Measurements from ENCODE around the gene TFF3. TPM values are rescaled to one million over a fixed set of nuclear protein-coding genes. Genes with fewer than 3 reads are reported as not detected.

TFF3 gene
- total RNA-seq, 1 experiment from 2014 or later = not detected

DNA sequence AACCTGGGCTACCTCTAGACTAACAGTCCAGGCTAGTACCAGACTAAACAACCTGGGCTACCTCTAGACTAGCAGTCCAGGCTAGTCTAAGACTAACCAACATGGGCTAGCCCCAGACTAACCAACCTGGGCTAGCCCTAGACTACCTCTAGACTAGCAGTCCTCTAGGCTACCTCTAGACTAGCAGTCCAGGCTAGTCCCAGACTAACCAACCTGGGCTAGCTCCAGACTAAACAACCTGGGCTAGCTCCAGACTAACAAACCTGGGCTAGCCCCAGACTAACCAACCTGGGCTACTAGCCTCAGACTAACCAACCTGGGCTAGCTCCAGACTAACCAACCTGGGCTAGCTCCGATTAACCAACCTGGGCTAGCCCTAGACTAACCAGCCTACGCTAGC, 33.6 kb upstream of the TFF3 start:
- no TSS peak for BruUV-seq (replicated peaks)
- Histone ChIP-seq H3K36me3 (ENCODE audit: insufficient read depth, low read length, poor library complexity, severe bottlenecking) (no peaks in the 10 kb centered on the region), H3K27ac (ENCODE audit: low read depth, low read length, poor library complexity, severe bottlenecking) (no peak overlapping the region), H3K9me3 (ENCODE audit: low read depth, low read length, poor library complexity, severe bottlenecking) (no peaks in the 10 kb centered on the region), H3K4me3 (ENCODE audit: low read depth, low read length, poor library complexity, severe bottlenecking) (no peak overlapping the region), H3K4me1 (ENCODE audit: insufficient read depth, low read length, poor library complexity, severe bottlenecking) (no peaks in the 10 kb centered on the region), H3K27me3 (replicated peaks; ENCODE audit: insufficient read depth, low read depth, low read length, poor library complexity) (no peaks in the 10 kb centered on the region)
- no peak for DNase-seq (ENCODE audit: low spot score)
- POLR2A ChIA-PET (ENCODE audit: low non-redundant PET) = no interaction called here
- intact Hi-C loops (cut with micrococcal nuclease; ENCODE audit: unreplicated experiment) = no loop called here
- CTCF ChIA-PET = no interaction called here
- TF ChIP-seq, protein P1, sequence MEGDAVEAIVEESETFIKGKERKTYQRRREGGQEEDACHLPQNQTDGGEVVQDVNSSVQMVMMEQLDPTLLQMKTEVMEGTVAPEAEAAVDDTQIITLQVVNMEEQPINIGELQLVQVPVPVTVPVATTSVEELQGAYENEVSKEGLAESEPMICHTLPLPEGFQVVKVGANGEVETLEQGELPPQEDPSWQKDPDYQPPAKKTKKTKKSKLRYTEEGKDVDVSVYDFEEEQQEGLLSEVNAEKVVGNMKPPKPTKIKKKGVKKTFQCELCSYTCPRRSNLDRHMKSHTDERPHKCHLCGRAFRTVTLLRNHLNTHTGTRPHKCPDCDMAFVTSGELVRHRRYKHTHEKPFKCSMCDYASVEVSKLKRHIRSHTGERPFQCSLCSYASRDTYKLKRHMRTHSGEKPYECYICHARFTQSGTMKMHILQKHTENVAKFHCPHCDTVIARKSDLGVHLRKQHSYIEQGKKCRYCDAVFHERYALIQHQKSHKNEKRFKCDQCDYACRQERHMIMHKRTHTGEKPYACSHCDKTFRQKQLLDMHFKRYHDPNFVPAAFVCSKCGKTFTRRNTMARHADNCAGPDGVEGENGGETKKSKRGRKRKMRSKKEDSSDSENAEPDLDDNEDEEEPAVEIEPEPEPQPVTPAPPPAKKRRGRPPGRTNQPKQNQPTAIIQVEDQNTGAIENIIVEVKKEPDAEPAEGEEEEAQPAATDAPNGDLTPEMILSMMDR (conservative IDR thresholded peaks at IDR 0.05; ENCODE audit: low read depth, low read length) = no peak
- no peak for TF ChIP-seq EZH2 (IDR thresholded peaks at IDR 0.05; ENCODE audit: borderline replicate concordance, low read depth, low read length, poor library complexity, severe bottlenecking)

DNA sequence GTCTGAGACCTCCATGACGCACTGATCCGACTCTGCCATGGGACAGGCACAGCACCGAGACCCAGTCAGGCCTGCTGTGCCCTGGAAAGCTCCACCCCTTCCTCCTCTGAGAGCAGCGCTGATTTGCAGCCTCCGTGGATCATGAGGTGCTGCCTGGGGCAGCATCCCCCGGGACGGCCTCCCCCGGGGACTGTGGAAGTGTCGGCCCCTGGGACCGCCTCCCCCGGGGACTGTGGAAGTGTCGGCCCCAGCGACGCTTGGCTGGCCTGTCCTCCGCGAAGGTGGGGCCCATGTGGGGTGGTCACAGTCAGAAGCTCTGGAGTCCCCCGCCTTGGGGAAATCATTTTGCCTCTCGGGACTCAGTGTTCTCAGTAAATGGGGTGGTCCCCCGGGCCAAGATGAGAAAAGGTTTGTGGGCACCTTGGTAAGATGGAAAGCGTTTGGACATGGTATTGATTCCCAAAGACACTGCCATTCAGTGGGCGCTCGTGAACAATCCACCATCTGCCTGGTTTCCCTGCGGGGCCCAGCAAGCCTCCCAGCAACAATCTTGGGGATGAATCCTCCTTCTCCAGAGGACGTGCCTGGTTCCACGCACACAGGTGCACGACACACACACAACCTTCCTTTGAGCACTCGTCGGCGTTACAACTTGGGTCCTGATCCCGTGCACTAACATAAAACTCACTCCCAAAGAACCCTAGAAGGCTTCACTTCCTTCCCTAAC, 32.6 kb upstream of the TFF3 start:
- no peaks in the 10 kb centered on the region for H3K9me3 ChIP-seq (ENCODE audit: low read depth, low read length, poor library complexity, severe bottlenecking)
- no peaks in the 10 kb centered on the region for H3K36me3 ChIP-seq (ENCODE audit: insufficient read depth, low read length, poor library complexity, severe bottlenecking)
- POLR2A ChIA-PET (ENCODE audit: low non-redundant PET) = no interaction called here
- CTCF ChIA-PET = no interaction called here
- TF ChIP-seq EZH2 (IDR thresholded peaks at IDR 0.05; ENCODE audit: borderline replicate concordance, low read depth, low read length, poor library complexity, severe bottlenecking) = no peak
- no TSS peak for BruUV-seq (replicated peaks)
- no peak overlapping the region for H3K27ac ChIP-seq (ENCODE audit: low read depth, low read length, poor library complexity, severe bottlenecking)
- no peaks in the 10 kb centered on the region for H3K4me1 ChIP-seq (ENCODE audit: insufficient read depth, low read length, poor library complexity, severe bottlenecking)
- H3K4me3 ChIP-seq (ENCODE audit: low read depth, low read length, poor library complexity, severe bottlenecking) = no peak overlapping the region
- H3K27me3 ChIP-seq (replicated peaks; ENCODE audit: insufficient read depth, low read depth, low read length, poor library complexity) = no peaks in the 10 kb centered on the region
- no peak for DNase-seq (ENCODE audit: low spot score)
- intact Hi-C loops (cut with micrococcal nuclease; ENCODE audit: unreplicated experiment) = no loop called here

DNA sequence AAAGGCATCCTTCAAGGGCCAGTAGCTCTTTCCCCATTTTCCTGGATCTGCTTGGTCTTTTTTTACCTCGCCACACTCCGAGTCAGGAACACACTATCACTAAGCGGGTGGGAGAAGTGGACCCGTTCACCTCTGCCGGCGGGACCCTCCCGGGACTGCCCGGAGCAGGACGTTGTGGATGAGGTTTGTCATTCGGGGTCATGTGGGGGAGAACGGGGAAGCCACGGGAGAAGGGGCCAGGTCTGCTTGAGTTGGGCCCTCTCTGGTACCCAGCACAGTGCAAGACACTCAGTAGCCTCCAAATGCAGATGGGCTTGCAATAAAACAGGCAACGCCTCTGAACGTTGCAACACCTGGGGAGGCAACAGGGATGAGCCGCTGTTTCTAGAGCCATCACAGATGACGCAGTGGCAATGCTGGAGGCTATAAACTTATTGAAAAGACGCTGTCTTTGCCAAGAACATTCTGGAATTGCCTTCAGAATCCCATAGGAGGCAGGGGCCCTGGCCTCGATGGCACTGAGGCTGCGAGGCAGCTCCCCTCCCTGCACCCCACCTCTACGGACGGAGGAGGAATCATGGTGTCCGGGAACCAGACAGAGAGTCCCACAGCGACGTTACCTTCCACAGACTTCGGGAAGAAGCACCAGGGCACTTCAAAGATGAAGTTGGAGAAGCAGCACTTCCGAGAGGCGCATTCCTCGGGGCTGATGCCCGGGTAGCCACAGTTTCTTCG, 31.8 kb upstream of the TFF3 start:
- no peaks in the 10 kb centered on the region for H3K27me3 ChIP-seq (replicated peaks; ENCODE audit: insufficient read depth, low read depth, low read length, poor library complexity)
- TF ChIP-seq, protein P1 (conservative IDR thresholded peaks at IDR 0.05; ENCODE audit: low read depth, low read length) = no peak
- no peak for TF ChIP-seq EZH2 (IDR thresholded peaks at IDR 0.05; ENCODE audit: borderline replicate concordance, low read depth, low read length, poor library complexity, severe bottlenecking)
- no peak overlapping the region for H3K27ac ChIP-seq (ENCODE audit: low read depth, low read length, poor library complexity, severe bottlenecking)
- intact Hi-C loops (cut with micrococcal nuclease; ENCODE audit: unreplicated experiment) = no loop called here
- no TSS peak for BruUV-seq (replicated peaks)
- no peak overlapping the region for H3K4me3 ChIP-seq (ENCODE audit: low read depth, low read length, poor library complexity, severe bottlenecking)
- CTCF ChIA-PET = no interaction called here
- POLR2A ChIA-PET (ENCODE audit: low non-redundant PET) = no interaction called here
- no peaks in the 10 kb centered on the region for H3K4me1 ChIP-seq (ENCODE audit: insufficient read depth, low read length, poor library complexity, severe bottlenecking)
- DNase-seq (ENCODE audit: low spot score) = no peak
- no peaks in the 10 kb centered on the region for H3K36me3 ChIP-seq (ENCODE audit: insufficient read depth, low read length, poor library complexity, severe bottlenecking)
- no peaks in the 10 kb centered on the region for H3K9me3 ChIP-seq (ENCODE audit: low read depth, low read length, poor library complexity, severe bottlenecking)

Data from A673 (cell line).